Loucy (cell line): ENCODE results near the gene LUM.

Experiments used
- CTCF ChIP-seq: fragments of 200-600 bp; sonication (generic); conservative IDR thresholded peaks from 2 replicates; pipeline ENCODE4 v1.5.1; 2014; ENCODE audit warnings: mild to moderate bottlenecking, antibody characterized with exemption, low read length
- EZH2phosphoT487 ChIP-seq: fragments of 200-600 bp; IDR thresholded peaks from 2 replicates; pipeline ENCODE4 v1.6.1; 2018; ENCODE audit warnings: antibody characterized with exemption, mild to moderate bottlenecking, moderate library complexity, borderline replicate concordance

- no peak for TF ChIP-seq CTCF
- no peak for TF ChIP-seq EZH2phosphoT487
These were observed 53.7 kb downstream of the LUM start, which contains the start of gene KERA for GRCh38 chr12:91057368-91058165.
